ENCODE data around the gene DENND6B.

The DENND6B gene

DNA sequence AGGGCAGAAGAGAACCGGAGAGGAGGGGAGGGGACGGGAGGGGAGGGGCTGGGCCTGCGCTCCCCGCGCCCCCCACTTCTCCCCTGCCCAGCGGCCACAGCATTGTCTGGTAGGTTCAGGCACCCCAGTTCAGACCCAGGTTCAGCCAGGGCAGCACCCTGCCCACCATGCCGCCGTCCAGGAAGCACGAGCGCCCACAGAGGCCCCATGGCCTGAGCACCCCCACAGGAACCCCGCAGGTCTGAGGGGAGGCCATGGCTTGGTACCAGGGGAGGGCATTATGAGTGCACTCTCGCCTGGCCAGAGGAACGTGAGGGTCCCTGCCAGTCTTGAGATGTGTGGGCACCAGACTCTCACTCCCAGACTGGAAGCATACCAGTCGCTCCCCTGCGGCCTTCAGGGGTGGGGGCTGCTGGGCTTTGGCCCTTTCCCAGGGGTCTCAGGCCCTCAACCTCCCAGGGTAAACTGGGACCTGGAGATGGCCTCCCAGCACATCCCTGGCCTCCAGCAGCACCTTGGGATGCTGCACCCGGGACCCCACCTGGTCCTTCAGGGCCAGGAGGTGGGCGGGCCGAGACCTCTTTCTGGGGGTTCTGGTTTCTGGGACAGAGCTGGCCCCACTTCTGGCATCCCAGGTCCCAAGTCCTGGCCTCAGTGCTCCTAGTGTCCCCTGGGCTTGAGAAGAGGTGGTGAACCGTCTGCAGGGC, 18.8 kb downstream of the DENND6B start:
- peak; percentile 36 for DNase-seq (ENCODE audit: low read depth)

DNA sequence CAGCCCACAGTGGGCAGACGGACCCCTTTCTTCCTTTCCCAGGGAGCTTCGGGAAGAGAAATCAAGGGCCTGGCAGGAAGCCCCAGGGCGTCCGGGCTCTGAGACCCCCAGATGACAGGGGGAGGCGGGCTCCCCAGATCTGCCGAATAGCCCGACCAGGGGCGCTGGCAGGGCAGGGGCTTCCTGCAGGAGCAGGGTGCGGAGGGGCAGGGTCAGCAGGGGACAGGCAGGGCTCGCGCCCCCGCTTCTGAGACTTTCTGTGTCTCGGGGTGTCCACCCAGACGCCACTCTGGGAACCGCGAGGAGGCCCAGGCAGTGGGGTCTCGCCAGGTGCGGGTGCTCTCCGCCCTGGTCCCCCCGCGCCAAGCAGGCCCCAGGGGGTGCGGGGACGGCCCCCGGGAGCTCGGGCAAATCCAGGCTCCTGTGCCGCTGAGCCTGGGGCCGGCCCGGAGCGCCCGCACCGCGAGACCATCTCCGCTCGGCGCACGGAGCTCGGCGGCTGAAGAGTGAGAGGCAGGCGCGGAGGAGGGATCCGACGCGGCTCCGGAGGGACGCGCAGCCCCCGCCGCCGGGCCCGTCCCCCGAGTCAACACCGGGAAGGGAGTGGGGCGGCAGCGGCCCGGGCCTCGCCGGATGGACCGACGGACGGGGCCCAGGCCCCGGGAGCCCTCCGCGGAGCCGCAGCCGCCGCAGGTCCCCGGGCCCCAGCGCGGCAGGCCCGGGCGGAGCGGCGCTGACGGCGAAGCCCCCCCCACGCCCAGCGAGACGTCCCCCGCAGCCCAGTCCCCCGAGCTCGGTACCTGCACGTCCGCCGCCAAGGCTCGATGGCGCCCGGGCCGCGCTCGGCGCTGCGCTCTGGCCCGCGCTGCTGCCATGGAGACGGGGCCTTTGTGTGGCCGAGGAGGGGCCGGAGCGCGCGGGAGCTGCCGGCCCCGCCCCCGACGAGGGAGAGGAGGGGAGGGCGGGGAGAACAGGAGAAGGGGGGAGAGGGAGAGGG, 19.8 kb downstream of the DENND6B start, which contains the start of gene PLXNB2:
TSS of gene PLXNB2 (minus strand) at position 894 of the 997 bp plus-strand sequence. CDS start 17,062 bp downstream, outside the sequence.
- DNase-seq (ENCODE audit: low read depth), result peak; percentile 84
- TF ChIP-seq, protein P1, sequence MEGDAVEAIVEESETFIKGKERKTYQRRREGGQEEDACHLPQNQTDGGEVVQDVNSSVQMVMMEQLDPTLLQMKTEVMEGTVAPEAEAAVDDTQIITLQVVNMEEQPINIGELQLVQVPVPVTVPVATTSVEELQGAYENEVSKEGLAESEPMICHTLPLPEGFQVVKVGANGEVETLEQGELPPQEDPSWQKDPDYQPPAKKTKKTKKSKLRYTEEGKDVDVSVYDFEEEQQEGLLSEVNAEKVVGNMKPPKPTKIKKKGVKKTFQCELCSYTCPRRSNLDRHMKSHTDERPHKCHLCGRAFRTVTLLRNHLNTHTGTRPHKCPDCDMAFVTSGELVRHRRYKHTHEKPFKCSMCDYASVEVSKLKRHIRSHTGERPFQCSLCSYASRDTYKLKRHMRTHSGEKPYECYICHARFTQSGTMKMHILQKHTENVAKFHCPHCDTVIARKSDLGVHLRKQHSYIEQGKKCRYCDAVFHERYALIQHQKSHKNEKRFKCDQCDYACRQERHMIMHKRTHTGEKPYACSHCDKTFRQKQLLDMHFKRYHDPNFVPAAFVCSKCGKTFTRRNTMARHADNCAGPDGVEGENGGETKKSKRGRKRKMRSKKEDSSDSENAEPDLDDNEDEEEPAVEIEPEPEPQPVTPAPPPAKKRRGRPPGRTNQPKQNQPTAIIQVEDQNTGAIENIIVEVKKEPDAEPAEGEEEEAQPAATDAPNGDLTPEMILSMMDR (IDR thresholded peaks at IDR 0.05; ENCODE audit: low read depth, low read length), result no peak
- TF ChIP-seq MYC (IDR thresholded peaks at IDR 0.05; ENCODE audit: low read depth, low read length), result no peak
- TF ChIP-seq POLR2A (IDR thresholded peaks at IDR 0.05; ENCODE audit: extremely low read depth, insufficient read length), result no peak
- TF ChIP-seq, protein P2, sequence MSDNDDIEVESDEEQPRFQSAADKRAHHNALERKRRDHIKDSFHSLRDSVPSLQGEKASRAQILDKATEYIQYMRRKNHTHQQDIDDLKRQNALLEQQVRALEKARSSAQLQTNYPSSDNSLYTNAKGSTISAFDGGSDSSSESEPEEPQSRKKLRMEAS (IDR thresholded peaks at IDR 0.05; ENCODE audit: low read depth, low read length), result no peak
- peak within 1 kb of the TSS; percentile 57 for H3K4me3 ChIP-seq (ENCODE audit: low read depth, low read length)

More for the DNA sequence above, 18.8 kb downstream of the DENND6B start:
- no peak overlapping the region for H3K4me3 ChIP-seq (ENCODE audit: low read depth, low read length)
- TF ChIP-seq MYC (IDR thresholded peaks at IDR 0.05; ENCODE audit: low read depth, low read length), result no peak
- TF ChIP-seq, protein P2 (IDR thresholded peaks at IDR 0.05; ENCODE audit: low read depth, low read length), result no peak

DNA sequence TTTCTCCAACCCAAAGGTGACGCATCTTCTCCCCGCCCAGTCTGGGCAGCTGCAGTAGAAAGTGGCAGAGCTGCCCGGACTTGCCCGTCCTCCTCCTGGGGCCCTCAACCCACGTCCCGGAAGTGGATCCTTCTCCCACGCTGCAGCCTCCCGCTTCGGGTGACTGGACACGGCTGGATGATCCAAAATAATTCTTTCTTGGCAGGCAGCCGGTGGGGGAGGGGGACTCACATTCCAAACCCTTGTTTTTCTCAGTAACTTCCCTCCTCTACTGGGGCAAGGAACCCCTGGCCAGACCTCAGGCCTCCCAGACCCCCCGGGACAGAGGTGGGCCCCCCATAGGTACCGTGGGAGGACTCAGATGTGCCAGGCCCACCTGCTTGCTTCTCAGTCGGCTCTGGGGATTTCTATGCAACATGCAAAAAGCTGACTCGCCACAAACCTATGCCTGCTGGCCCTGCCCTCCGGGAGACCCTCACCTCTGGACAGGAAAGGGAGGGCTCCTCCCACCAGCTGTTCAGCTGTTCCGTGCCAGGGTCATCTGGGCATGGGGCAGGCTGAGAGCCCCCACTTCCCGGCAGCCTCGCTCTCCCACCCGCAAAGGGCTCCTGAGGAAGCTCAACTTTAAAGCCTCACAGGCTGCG, 20.8 kb downstream of the DENND6B start:
- peak overlapping the region; percentile 57 for H3K4me3 ChIP-seq (ENCODE audit: low read depth, low read length)
- peak; percentile 46 for DNase-seq (ENCODE audit: low read depth)
- TF ChIP-seq, protein P2 (IDR thresholded peaks at IDR 0.05; ENCODE audit: low read depth, low read length), result no peak
- no peak for TF ChIP-seq POLR2A (IDR thresholded peaks at IDR 0.05; ENCODE audit: extremely low read depth, insufficient read length)

DNA sequence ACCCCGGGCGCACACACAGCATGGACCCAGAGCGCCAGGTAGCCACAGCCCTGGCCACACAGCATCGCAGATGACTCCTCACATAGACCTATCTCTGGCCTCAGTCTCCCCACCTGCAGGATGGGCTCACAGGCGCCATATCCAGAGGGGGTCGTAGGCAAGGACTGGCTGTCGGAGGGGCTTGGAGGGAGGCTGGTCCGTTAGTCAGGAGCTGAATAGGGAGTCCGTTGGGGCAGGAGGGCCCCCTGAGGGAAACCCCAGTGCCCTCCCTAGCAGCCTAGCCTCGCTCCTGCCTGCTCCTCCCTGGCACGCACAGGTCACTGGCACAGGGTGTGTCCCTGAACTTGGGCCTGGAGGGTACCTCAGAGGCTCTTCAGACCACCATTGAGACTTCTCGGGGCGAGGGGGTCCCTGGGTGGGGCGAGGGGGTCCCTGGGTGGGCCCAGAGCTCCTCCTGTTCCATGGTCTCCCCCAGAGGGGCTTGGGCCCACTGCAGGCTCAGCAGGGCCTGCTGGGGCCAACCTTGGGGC, 21.4 kb downstream of the DENND6B start:
- peak overlapping the region; percentile 57 for H3K4me3 ChIP-seq (ENCODE audit: low read depth, low read length)
- TF ChIP-seq, protein P1 (IDR thresholded peaks at IDR 0.05; ENCODE audit: low read depth, low read length), result no peak
- TF ChIP-seq MYC (IDR thresholded peaks at IDR 0.05; ENCODE audit: low read depth, low read length) (no peak), POLR2A (IDR thresholded peaks at IDR 0.05; ENCODE audit: extremely low read depth, insufficient read length) (no peak)
- TF ChIP-seq, protein P2 (IDR thresholded peaks at IDR 0.05; ENCODE audit: low read depth, low read length), result no peak
- DNase-seq (ENCODE audit: low read depth), result no peak

DNA sequence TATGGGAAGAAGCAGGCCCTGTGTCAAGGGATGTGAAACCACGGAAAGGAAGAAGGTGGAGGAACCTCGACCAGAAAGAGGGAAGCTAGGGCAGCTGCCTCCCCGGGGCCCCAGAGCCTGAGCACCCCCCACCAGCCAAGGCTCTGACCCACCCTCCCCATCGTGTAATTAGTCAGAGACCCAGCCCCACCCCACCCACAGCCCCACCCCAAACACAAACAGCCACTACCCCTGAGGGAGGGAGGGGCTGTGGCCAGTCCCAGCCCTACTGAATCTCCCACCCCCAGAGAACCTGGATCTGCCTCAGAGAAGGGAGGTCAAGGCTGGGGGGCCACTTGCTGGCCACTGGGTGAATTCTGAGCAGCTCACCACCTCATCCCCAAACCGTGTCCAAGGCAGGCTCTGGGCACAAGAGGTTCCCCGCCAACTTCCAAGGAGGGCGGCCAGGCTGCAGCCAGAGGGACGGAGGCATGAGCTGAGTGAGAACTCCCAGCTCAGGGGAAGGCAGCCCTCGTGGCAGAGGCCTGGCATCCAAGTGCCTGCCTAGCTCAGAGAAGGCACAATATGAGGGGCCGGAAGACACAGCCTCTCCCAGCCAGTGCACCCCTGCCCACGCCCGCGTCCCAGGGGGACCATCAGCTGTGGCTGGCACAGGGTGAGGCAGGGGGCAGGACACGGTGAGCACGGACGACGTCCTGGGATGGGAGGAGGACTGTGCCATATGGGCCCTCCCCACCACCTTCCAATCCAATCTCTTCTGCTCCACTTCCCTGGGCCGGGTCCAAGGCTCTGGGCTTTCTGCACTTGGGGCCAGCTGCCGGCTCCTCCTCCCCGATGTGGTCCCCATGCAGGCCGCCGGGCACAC, 22.1 kb downstream of the DENND6B start:
- TF ChIP-seq, protein P2 (IDR thresholded peaks at IDR 0.05; ENCODE audit: low read depth, low read length), result no peak
- TF ChIP-seq MYC (IDR thresholded peaks at IDR 0.05; ENCODE audit: low read depth, low read length), result no peak
- TF ChIP-seq, protein P1 (IDR thresholded peaks at IDR 0.05; ENCODE audit: low read depth, low read length), result no peak
- TF ChIP-seq POLR2A (IDR thresholded peaks at IDR 0.05; ENCODE audit: extremely low read depth, insufficient read length), result no peak
- no peak overlapping the region for H3K4me3 ChIP-seq (ENCODE audit: low read depth, low read length)
- DNase-seq (ENCODE audit: low read depth), result peak; percentile 83
